Measurements from ENCODE around the gene BNIP2. TPM values are rescaled to one million over a fixed set of nuclear protein-coding genes. Genes with fewer than 3 reads are reported as not detected.
A peak's percentile ranks its signal among the peaks of the same experiment; 100 is the strongest.
"Not testable (repeated sequence)": the region's sequence is repeated elsewhere in the genome, so short reads cannot be mapped to it uniquely, and the experiment has no call there.

Gene BNIP2, protein sequence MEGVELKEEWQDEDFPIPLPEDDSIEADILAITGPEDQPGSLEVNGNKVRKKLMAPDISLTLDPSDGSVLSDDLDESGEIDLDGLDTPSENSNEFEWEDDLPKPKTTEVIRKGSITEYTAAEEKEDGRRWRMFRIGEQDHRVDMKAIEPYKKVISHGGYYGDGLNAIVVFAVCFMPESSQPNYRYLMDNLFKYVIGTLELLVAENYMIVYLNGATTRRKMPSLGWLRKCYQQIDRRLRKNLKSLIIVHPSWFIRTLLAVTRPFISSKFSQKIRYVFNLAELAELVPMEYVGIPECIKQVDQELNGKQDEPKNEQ
- 127 and 159 TPM in 2 replicates for total RNA-seq (2014; rRNA removed; shearing (Covaris generic))

DNA sequence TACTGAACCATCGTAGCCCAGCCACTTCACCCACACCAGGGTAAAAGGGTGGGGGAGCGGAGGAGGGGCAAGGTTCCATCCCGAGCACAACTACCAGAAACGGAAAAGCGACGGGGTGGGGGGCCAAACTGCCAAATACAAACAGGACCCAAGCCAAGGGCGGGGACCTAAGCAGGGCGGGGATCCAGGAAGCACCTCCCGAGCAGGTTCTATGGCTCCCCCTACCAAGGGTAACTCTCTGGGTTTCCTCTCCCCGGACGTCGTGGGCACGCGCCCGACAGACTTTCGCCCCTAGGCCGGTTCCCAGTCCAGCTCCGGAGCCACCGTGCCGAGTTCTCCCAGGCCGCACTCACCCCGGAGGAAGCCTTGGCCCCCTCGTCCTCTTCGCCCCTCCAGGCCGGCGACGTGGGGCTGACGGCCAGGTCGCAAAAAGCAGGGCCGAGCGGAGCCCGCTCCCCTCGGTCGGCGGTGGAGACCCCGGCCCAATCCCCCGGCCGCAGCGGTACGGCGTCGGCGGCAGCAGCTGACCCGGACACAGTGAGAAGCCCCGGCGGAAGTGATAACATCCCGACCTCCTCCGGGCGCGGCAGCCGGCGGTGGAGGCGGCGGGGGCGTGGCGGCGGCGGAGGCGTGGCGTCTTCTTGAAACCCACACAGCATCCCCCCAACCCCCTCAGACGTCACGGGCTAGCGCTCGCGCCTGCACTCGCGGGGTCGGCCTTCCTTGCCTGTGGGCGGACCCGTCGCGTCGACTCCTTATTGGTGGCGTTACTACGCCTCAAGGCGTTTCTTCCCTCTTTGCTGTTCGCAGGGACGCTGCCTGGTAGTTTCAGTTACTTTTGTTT is at the start of gene BNIP2:
Gene BNIP2 (minus strand): TSS at position 539 of the 844 bp plus-strand sequence. CDS start 6,863 bp downstream, outside the sequence.
- DNase-seq (ENCODE audit: low read depth) = peak; percentile 99

GRCh38 chr15:59738676-59739075 is 49.6 kb upstream of the BNIP2 start:
- no peak for DNase-seq (ENCODE audit: low read depth)

DNA sequence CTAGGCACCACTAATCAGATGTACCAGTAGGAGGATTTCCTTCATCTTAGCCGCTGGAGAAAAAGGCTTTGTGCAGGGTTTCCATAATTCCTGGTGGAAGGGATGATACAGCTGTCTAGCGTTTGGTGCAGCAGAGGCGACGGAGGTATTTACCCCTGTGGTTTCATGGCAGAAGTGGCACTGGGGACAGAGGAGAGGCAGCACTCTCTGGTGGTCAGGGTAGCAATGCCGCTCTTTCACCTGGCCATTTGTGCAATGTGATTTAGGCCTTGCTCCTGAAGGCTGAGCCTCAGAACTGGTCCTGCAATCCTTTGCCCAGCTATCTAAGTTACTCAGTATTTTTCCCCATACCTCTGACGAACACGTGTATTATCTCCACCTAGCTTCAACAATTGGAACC is 47.1 kb upstream of the BNIP2 start:
- no peak for DNase-seq (ENCODE audit: low read depth)

DNA sequence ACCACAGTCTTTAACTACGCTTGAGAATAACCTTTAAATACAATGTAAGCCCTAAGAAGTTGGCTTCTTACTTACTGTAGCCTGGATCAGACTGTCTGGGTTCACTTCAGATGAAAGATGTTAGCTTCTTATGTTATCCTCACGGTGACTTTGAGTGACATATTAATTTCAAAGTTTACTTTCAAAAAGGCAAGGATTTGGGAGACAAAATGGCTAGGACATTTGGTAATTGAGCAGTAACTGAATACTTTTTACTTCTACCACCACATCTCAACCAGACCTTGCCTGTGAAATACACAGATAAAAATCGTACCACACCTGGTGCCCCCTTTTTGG is 36.0 kb upstream of the BNIP2 start:
- no peak for DNase-seq (ENCODE audit: low read depth)

DNA sequence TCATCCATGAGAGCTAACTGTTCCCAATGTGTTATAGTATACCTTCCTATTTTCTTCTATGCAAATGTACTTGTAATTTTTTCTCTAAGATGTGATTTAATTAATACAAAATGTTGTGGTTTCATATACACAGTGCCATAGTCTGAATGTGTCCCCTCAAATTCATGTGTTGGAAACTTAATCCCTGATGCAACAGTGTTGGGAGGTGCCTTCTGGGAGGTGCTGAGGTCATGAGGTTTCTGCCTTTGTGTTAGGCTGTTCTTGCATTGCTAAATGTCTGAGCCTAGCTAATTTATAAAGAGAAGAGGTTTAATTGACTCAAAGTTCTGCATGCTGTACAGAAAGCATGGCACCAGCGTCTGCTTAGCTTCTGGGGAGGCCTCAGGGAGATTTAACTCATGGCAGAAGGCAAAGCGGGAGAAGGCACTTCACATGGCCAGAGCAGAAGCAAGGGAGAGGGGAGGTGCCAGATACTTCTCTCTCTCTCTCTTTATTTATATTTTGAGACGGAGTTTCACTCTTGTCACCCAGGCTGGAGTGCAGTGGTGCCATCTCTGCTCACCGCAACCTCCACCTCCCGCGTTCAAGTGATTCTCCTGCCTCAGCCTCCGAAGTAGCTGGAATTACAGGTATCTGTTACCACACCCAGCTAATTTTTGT is 34.7 kb upstream of the BNIP2 start:
- no peak for DNase-seq (ENCODE audit: low read depth)

DNA sequence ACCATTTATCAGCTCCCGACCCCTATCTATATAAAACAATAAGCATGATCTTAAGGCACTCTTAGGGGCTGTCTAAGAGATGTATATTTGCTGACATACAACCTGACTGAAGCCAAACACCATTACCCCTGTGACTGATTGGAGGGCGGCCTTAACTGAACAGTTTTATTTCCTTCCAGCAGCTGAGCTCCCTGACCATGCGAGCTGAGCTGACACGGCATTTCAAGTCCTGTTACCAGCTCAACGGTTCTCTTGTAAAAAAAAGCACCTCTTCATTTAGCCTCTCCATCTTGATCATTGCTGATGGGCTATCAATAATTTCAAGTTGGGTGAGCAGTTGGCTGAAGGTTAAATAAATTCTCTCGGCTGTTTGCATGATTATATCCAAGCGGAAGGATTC is 33.4 kb upstream of the BNIP2 start:
- DNase-seq (ENCODE audit: low read depth) = no peak

- DNase-seq (ENCODE audit: low read depth) = no peak
Measured at GRCh38 chr15:59722037-59722436, 32.9 kb upstream of the BNIP2 start.

- DNase-seq (ENCODE audit: low read depth) = no peak
Measured at GRCh38 chr15:59721411-59721810, 32.3 kb upstream of the BNIP2 start.

GRCh38 chr15:59713177-59713576 is 24.1 kb upstream of the BNIP2 start:
- no peak for DNase-seq (ENCODE audit: low read depth)

- DNase-seq (ENCODE audit: low read depth) = no peak
Measured at GRCh38 chr15:59711451-59712243, 22.5 kb upstream of the BNIP2 start.

DNA sequence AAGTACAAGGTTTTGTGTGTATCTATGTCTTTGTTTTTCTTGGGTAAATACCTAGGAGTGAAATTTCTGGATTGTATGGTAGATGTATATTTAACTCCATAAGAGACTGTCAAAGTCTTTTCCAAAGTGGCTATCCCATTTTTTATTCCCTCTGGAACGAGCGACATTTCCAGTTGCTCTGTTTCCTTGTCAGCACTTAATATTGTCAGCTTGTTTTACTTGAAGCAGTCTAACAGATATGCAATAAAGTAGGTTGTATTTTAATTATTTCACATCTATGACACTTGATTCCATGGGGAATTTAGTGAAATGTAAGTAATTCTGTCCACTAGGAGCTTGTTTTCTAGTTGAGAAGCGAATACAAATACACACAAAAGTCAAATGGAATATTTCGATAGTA is 18.5 kb upstream of the BNIP2 start:
- no peak for DNase-seq (ENCODE audit: low read depth)

DNA sequence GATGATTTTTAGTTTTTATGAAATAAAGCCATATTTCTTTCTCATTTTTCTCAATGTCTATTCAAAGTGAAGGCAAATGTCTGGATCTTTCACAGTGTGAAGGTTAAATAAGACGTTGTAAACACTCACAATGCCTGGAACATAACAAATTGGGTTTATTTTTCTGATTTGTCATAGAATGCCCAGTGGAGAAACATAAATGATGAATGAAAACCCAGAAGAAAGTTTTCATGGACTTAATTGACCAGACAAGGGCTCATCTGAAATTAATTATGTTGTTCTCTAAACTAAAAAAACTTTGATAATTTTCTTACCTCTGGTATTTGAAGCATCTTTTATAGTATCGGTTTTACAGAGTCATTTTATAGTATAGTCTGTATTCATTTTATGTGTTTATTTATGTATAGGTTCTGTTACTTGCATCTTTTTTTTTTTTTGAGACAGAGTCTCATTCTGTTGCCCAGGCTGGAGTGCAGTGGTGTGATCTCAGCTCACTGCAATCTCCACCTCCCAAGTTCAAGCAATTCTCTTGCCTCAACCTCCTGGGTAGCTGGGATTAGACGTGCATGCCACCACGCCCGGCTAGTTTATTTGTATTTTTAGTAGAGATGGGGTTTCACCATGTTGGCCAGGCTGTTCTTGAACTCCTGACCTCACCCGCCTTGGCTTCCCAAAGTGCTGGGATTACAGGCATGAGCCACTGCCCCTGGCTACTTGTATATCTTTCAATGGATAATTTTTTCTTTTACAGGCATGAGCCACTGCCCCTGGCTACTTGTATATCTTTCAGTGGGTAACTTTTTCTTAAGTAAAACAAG is 15.1 kb upstream of the BNIP2 start:
- DNase-seq (ENCODE audit: low read depth) = no peak

GRCh38 chr15:59702351-59702750 is 13.2 kb upstream of the BNIP2 start:
- no peak for DNase-seq (ENCODE audit: low read depth)

DNA sequence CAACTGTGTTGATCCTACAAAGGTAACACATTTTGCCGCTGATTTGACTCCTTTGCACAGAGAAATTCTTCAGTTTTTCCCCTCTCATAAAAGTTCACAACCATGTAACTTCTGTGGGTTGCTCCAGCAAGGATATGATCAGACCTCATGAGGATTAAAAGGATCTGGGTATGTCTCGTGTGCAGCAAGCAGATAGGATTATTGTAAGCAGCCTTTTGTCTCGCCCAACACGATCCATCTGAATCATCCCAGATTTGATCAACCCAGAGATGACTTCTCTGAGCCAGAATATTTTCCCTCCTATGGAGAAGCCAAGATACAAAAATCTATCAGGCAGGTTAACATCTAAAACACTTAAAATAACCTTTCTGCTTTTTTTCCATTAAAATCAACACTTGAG is 12.8 kb upstream of the BNIP2 start:
- DNase-seq (ENCODE audit: low read depth) = no peak

DNA sequence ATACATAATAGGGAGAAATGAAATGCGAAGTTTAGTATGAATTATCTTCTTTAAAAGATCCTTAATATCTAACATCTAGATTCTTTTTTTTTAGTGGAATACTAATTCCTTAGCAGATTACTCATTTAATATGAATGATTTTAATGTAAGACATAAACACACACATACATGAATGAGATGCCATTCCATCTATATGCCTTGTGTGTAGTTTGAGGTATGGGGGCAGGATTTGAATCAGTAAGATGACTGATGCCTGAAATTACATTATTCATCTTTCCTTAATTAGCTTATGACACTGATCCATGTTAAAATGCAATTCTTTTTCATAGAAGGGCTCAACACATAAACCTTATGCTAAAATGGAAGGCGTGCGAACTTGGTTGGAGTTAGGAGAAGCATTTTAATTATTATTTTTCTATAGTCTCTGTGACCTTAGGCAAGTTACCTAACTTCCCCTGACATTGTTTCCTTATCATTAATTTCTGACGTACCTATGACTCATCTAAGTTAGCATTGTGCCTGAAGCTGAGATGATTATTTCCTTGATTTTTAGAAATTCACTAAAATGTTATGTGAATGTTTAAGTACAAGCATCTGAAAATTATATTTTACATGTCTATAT is 10.8 kb upstream of the BNIP2 start:
- DNase-seq (ENCODE audit: low read depth) = peak; percentile 13

DNA sequence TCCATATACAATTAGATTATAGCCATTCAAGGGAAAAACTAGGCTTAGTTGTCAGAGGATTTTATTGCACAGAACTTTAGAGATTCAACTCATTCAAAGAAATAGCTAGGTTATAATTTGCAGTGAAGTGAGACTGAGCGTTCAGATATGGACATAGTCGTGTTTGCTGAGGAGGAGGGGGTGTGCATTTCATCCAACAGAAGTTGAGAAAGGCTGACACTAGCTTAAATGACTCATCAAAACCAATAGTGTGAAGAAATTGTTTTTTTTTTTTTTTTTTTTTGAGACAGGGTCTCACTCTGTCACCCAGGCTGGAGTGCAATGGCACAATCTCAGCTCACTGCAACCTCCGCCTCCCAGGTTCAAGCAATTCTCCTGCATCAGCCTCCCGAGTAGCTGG is 8.9 kb upstream of the BNIP2 start:
- DNase-seq (ENCODE audit: low read depth) = not testable (repeated sequence)

DNA sequence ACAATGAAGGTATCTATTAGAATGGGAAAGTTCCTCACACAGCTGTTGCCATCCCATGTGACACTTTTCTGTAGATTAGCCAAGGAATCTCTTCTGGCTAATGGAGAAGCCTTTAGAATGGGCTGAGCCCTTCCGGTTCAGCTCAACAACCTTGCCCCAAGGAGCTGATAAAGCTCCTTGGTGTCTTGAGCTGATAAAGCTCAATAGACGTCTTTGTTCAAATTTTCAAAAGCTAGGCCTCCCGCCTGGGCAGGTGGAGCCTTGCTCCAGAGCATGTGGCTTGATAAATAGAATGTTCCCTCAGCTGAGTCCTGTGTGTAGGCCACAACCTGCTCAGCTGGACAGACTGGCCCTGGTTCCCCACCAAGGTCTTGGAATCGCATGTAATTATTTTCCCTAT is 7.2 kb upstream of the BNIP2 start:
- no peak for DNase-seq (ENCODE audit: low read depth)

- DNase-seq (ENCODE audit: low read depth) = no peak
Measured at GRCh38 chr15:59694779-59695178, 5.7 kb upstream of the BNIP2 start.

GRCh38 chr15:59691194-59691805 is 2.2 kb upstream of the BNIP2 start:
- peak; percentile 51 for DNase-seq (ENCODE audit: low read depth)

DNA sequence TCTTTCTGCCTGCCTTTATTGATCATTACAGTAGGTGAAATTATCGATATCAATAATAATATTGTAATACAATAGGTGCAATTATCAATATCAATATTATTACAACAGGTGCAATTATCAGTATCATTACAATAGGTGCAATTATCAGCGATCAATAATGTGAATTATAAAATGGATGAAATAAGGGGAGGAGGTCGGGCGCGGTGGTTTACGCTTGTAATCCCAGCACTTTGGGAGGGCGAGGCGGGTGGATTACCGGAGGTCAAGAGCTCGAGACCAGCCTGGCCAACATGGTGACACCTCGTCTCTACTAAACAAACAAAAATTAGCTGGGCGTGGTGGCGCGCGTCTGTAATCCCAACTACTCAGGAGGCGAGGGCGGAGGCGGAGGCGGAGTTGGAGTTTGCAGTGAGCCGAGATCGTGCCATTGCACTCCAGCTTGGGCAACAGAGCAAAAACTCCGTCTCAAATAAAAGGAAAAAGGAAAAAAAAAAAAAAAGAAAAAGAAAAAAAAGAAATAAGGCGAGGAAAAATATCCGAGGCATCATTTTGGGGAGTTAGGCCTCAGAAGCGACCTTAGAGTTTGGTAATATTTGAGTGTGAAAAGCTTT is 611 bp upstream of the BNIP2 start:
- DNase-seq (ENCODE audit: low read depth) = peak; percentile 82

All from RPMI7951 (cell line).